Breast epithelium (tissue), 4 donors: ENCODE data around the gene TMEM236. TPM values are rescaled to one million over a fixed set of nuclear protein-coding genes. Genes with fewer than 3 reads are reported as not detected.
A peak's percentile ranks its signal among the peaks of the same experiment; 100 is the strongest.

Experiments used
- DNase-seq, 2 donors: peaks; one replicate each; pipeline ENCODE4 v3.0.0-alpha.2; 2019; ENCODE audit warnings: low spot score in 2 of 2
- H3K27ac ChIP-seq, 2 donors: fragments of 200-600 bp; sonication (generic) in 1 of 2; one replicate each; pipeline ENCODE4 v1.5.1; 2016 to 2019; ENCODE audit warnings: mild to moderate bottlenecking in 1 of 2
- H3K27me3 ChIP-seq, 2 donors: fragments of 200-600 bp; sonication (generic) in 1 of 2; one replicate each; pipeline versions ENCODE4 v1.5.1 to v1.6.0; 2017 to 2019; ENCODE audit warnings: control low read depth in 1 of 2, mild to moderate bottlenecking in 1 of 2
- H3K36me3 ChIP-seq: fragments of 200-600 bp; one replicate; pipeline ENCODE4 v1.5.1; 2019
- H3K4me1 ChIP-seq, 2 donors: fragments of 200-600 bp; sonication (generic); one replicate each; pipeline ENCODE4 v1.5.1; 2016 to 2019; ENCODE audit warnings: control low read depth in 1 of 2
- H3K4me3 ChIP-seq, 3 donors: fragments of 200-600 bp; sonication (generic); 1 replicate in 2 of 3; 2 replicates in 1 of 3; pipeline ENCODE4 v1.5.1; 2016 to 2019; ENCODE audit warnings: mild to moderate bottlenecking in 3 of 3, moderate library complexity in 2 of 3
- H3K9me3 ChIP-seq, 2 donors: fragments of 200-600 bp; sonication (generic) in 1 of 2; one replicate each; pipeline ENCODE4 v1.5.1; 2016 to 2019; ENCODE audit warnings: control low read depth in 1 of 2
- POLR2A ChIP-seq: fragments of 450-650 bp; IDR thresholded peaks from one replicate; pipeline ENCODE4 v1.6.1; 2016; ENCODE audit warnings: antibody characterized with exemption, mild to moderate bottlenecking, moderate library complexity
- POLR2AphosphoS5 ChIP-seq, 3 donors: sonication (generic); formaldehyde crosslinking; IDR thresholded peaks; one replicate each; pipeline ENCODE4 v1.6.1; 2017; ENCODE audit warnings: antibody characterized with exemption in 3 of 3
- intact Hi-C: fragments of 100-400 bp; cut with DNase I; formaldehyde crosslinking; loops from one replicate; pipeline ENCODE4 v1.15.1; 2023; ENCODE audit warnings: low total_unique reads
- total RNA-seq, 3 donors: library from RNA; depleted of rRNA; stranded (reverse); fragments of >200 nt; gene quantifications; one replicate each; pipeline ENCODE4 v1.1.0, GENCODE V29; 2016
- TF ChIP-seq, protein P1 (sequence below), 3 donors: fragments of 450-650 bp; IDR thresholded peaks; one replicate each; pipeline ENCODE4 v1.5.1; 2016 to 2017; ENCODE audit warnings: antibody characterized with exemption in 3 of 3, mild to moderate bottlenecking in 3 of 3, moderate library complexity in 3 of 3

Gene TMEM236
- total RNA-seq, 3 donors from 2014 or later = 0.59 to 2.9 (median 0.66) TPM

DNA sequence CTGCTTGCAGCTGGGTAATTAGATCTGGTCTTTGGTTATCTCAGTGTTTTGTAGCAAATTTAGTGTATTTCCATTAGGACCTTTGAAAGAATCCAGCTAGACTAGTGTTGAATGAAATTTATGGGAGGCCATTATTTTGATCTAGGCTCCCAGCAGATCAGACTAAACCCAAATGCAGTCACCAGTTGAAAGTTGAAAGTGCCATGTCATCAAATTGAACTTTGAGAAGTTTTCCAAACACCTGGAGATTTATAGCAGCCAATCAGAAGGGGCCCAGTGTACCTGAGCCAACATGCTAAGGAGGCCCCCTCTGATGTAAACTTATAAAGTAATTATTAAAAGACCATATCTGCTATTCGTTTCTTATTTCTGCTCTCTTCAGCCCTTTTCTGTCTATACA, 11.3 kb upstream of the TMEM236 start:
- no peaks in the 10 kb centered on the region for H3K36me3 ChIP-seq
- H3K4me3 ChIP-seq = no peak overlapping the region
- H3K4me1 ChIP-seq = no peaks in the 10 kb centered on the region
- H3K9me3 ChIP-seq = no peaks in the 10 kb centered on the region
- DNase-seq = no peak
- intact Hi-C loops = no loop called here
- H3K27me3 ChIP-seq = no peaks in the 10 kb centered on the region
- no peak for TF ChIP-seq POLR2A
- TF ChIP-seq, protein P1, sequence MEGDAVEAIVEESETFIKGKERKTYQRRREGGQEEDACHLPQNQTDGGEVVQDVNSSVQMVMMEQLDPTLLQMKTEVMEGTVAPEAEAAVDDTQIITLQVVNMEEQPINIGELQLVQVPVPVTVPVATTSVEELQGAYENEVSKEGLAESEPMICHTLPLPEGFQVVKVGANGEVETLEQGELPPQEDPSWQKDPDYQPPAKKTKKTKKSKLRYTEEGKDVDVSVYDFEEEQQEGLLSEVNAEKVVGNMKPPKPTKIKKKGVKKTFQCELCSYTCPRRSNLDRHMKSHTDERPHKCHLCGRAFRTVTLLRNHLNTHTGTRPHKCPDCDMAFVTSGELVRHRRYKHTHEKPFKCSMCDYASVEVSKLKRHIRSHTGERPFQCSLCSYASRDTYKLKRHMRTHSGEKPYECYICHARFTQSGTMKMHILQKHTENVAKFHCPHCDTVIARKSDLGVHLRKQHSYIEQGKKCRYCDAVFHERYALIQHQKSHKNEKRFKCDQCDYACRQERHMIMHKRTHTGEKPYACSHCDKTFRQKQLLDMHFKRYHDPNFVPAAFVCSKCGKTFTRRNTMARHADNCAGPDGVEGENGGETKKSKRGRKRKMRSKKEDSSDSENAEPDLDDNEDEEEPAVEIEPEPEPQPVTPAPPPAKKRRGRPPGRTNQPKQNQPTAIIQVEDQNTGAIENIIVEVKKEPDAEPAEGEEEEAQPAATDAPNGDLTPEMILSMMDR (IDR thresholded peaks at IDR 0.05) = no peak
- TF ChIP-seq POLR2AphosphoS5 (IDR thresholded peaks at IDR 0.05) = no peak
- no peak overlapping the region for H3K27ac ChIP-seq

DNA sequence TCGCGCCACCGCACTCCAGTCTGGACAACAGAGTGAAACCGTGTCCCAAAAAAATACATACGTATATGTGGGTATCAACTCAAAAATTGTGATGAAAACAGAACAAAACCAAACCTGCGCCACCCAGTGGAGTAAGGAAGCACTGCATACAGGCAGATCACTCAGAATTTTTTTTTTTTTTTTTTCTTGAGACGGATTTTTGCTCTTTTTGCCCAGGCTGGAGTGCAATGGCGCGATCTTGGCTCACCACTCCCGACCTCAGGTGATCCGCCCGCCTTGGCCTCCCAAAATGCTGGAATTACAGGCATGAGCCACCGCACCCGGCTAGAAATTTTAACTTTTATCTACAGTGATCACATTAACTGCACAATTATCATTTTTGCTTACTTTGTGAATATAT, 9.1 kb upstream of the TMEM236 start:
- no peak overlapping the region for H3K4me3 ChIP-seq
- intact Hi-C loops = no loop called here
- no peak overlapping the region for H3K27ac ChIP-seq
- TF ChIP-seq, protein P1 (IDR thresholded peaks at IDR 0.05) = peak; percentile 69 to 90 (median 75)
- TF ChIP-seq POLR2A = no peak
- no peaks in the 10 kb centered on the region for H3K9me3 ChIP-seq
- H3K4me1 ChIP-seq = no peaks in the 10 kb centered on the region
- H3K36me3 ChIP-seq = no peaks in the 10 kb centered on the region
- no peaks in the 10 kb centered on the region for H3K27me3 ChIP-seq
- DNase-seq = peak in 1 of 2 donors; percentile 54

DNA sequence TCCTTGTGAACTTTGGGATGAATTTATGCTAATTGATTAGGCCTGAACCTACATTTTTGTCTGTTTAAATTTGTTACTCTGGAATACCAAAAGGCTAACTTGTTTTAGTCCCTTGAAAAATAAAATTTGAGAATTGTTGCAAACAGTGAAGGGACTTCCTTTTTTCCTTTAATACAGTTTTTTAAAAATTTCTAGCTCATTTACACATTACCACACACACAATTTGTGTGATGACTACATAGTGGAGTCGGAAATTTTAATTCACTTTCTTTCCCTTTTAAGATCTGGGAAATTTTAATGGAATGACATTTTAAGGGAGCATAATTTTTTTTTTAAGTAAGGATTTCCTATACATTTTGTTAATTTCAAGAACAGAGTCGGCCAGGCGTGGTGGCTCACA, 8.6 kb upstream of the TMEM236 start:
- TF ChIP-seq, protein P1 (IDR thresholded peaks at IDR 0.05) = no peak
- TF ChIP-seq POLR2AphosphoS5 (IDR thresholded peaks at IDR 0.05) (no peak), POLR2A (no peak)
- Histone ChIP-seq H3K27ac (no peak overlapping the region), H3K36me3 (no peaks in the 10 kb centered on the region), H3K4me3 (no peak overlapping the region), H3K27me3 (no peaks in the 10 kb centered on the region), H3K4me1 (no peaks in the 10 kb centered on the region), H3K9me3 (no peaks in the 10 kb centered on the region)
- intact Hi-C loops = no loop called here
- no peak for DNase-seq

DNA sequence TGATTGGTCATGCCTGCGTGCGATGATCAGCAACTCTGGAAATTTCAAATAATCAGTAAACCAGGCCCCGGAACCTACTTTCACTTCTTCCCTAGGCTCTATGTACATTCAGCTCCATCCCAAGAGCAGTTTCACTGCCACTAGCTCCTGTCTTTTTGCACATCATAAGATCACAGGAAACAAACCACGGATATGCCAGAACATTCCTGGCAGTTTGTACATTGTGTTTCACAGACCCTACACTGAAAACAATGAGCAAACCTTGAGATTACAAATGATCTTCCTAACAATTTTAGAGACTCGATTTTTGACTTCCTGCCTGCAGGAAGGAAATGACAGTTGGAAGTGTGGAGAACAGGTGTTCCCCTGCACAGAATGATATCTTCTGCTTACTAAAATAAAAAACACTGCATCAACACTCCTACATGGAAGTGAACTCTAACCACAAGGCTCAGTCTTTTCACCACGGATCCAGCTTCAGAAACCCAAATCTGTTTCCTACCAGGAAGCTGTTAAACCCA, 7.6 kb upstream of the TMEM236 start:
- H3K4me3 ChIP-seq = no peak overlapping the region
- no peaks in the 10 kb centered on the region for H3K27me3 ChIP-seq
- intact Hi-C loops = no loop called here
- no peaks in the 10 kb centered on the region for H3K4me1 ChIP-seq
- TF ChIP-seq POLR2AphosphoS5 (IDR thresholded peaks at IDR 0.05) (no peak), POLR2A (no peak)
- TF ChIP-seq, protein P1 (IDR thresholded peaks at IDR 0.05) = no peak
- H3K36me3 ChIP-seq = no peaks in the 10 kb centered on the region
- H3K9me3 ChIP-seq = no peaks in the 10 kb centered on the region
- peak overlapping the region in 1 of 2 donors; percentile 48 for H3K27ac ChIP-seq
- no peak for DNase-seq

DNA sequence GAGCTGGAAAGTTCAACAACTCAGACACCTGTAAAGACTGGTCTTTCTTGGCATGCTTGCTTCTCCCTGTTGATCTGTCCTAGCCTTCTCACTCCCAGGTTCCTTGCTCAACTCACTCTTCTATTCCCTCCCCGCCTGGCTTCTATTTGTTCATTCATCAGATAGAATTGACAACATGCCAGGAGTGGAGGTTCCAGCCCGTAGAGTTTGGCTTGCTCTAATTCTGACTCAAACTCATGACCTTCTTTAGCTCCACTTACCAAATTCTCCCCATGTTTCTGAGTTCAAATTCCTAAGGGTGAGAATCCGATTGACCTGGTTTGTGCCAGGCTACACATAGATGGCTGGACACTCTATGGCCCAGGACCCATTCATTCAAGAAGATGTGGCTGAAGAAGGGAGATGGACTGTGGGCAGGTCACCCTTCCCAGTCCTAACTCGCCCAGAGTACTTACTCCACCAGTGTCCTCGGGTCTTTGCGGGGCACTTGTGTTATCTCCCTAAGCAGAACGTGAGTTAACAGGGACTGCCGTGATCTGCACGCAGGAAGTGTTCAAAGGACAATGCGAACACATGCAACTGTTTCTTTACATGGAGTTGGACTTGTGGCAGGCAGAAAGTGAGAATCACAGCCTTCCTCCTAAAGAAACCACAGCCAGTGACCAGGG, 4.0 kb upstream of the TMEM236 start:
- TF ChIP-seq, protein P1 (IDR thresholded peaks at IDR 0.05) = no peak
- no peak for TF ChIP-seq POLR2AphosphoS5 (IDR thresholded peaks at IDR 0.05)
- TF ChIP-seq POLR2A = no peak
- intact Hi-C loops = no loop called here

More for the DNA sequence above, 4.0 kb upstream of the TMEM236 start:
- Histone ChIP-seq H3K36me3 (no peaks in the 10 kb centered on the region), H3K4me1 (no peaks in the 10 kb centered on the region), H3K27ac (no peak overlapping the region), H3K4me3 (no peak overlapping the region), H3K27me3 (no peaks in the 10 kb centered on the region), H3K9me3 (no peaks in the 10 kb centered on the region)
- no peak for DNase-seq
